ENCODE measurements around the gene FSD2.

GRCh38 chr15:82709081-82709420 lies 96.8 kb downstream of the FSD2 start:
- TF ChIP-seq CTCF (IDR thresholded peaks at IDR 0.05) (no peak), POLR2A (IDR thresholded peaks at IDR 0.05) (no peak)

Data from esophagus squamous epithelium (tissue), 4 donors.